CD4-positive, alpha-beta T cell treated with Interleukin-2 at 100 ng/mL for 4 hours (primary cell): ENCODE measurements around the gene NIN.

Experiments
- DNase-seq: peaks from one replicate; pipeline ENCODE4 v3.0.0-alpha.2; 2020; ENCODE audit warnings: low spot score

NIN gene, protein sequence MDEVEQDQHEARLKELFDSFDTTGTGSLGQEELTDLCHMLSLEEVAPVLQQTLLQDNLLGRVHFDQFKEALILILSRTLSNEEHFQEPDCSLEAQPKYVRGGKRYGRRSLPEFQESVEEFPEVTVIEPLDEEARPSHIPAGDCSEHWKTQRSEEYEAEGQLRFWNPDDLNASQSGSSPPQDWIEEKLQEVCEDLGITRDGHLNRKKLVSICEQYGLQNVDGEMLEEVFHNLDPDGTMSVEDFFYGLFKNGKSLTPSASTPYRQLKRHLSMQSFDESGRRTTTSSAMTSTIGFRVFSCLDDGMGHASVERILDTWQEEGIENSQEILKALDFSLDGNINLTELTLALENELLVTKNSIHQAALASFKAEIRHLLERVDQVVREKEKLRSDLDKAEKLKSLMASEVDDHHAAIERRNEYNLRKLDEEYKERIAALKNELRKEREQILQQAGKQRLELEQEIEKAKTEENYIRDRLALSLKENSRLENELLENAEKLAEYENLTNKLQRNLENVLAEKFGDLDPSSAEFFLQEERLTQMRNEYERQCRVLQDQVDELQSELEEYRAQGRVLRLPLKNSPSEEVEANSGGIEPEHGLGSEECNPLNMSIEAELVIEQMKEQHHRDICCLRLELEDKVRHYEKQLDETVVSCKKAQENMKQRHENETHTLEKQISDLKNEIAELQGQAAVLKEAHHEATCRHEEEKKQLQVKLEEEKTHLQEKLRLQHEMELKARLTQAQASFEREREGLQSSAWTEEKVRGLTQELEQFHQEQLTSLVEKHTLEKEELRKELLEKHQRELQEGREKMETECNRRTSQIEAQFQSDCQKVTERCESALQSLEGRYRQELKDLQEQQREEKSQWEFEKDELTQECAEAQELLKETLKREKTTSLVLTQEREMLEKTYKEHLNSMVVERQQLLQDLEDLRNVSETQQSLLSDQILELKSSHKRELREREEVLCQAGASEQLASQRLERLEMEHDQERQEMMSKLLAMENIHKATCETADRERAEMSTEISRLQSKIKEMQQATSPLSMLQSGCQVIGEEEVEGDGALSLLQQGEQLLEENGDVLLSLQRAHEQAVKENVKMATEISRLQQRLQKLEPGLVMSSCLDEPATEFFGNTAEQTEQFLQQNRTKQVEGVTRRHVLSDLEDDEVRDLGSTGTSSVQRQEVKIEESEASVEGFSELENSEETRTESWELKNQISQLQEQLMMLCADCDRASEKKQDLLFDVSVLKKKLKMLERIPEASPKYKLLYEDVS (N-terminal part only)

DNA sequence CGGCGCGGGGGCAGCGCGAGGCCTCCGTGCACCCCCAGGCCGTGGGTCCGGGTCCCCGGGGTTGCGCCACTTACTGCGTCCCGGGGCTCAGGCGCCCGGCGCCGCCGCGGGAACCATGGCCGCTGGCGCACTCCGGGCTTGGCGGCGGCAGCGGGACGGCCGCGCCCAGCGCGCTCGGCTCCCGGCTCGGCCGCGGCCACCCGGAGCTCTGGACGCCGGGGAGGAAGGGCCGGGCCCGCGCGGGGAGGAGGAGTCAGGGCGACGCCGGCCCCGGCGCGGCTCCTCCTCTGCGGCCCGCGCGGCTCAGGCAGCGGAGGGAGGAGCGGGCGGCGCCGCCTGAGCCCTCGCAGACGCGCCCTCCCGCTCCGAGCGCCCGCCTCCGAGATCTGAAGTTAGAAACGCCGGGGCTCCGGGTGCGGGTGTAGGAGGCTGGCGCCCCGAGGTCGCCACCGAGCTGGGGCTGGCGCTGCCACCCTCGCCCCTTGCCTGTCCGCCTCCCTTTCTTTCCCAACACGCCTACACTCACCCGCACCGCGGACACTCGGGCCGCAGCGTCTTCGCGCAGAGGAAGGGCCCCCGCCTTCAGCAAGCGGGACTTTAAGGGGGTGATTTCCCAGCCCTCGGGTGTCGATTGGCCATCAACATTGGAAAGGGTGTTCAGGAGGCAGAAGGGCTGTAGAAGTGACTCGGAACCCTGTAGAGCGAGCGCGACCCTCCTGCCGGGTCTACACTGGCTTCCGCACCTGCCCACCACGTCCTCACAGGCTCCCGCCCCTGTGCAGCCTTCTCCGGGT, at the start of gene NIN:
Gene NIN, minus strand, starts transcription at position 231 of the 794 bp plus-strand sequence. CDS start 9,106 bp downstream, outside the sequence.
- peak; percentile 63 for DNase-seq

DNA sequence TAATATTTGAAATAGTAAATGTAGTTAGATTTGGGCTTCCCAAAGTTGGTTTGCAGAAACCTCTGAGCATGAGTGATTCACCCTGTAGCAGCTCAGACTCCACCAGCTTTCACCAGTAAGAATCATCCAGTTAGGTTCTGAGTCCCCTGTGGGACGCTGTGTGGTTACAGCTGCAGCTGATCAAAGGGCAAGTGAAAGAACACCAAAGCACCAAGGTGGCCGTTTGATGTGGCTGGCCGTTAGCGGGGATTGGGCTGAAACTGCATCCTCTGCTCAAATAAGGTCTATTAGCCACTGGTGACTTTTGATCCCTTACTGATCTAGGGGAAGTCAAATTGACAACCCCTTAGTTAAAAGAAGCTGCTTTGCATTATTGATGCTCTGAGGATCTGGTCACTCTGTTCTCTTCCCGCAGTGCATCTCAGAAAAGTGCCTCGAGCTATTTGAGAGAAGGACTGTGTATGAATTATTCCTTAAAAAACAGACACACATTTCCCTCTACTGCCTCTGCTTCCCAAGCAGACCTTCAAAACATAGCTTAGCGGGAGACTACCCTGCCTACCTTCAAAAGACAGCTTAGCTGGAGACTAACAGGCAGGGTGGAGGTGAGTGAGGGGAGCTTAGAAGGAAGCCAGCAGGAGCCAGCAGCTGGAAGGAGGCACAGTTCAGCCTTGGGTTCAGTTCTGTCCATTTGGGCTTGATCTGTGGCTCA, 44.6 kb upstream of the NIN start:
- DNase-seq, result peak; percentile 66

DNA sequence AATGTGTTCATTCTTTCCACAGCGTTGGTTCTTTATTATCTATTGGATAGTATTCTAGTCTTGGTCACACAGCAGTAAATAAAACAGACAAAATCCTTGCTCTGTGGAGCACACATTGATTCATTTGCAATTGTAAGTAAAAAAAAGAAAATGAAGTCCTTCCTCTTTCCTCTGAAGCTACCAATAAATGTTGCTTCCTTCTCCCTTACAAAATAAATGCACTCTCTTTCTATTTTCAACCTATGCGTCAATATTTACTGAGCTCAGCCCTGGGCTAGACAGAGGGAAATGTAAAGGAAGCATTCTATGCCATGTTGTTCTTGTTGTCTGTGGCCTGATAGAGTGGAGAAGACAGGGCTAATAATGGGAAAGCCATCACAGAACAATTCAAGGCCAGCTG, 43.8 kb upstream of the NIN start:
- no peak for DNase-seq

GRCh38 chr14:50871914-50872732, 41.2 kb upstream of the NIN start, which contains the start of gene ABHD12B:
Gene ABHD12B (plus strand): TSS chr14:50872053. CDS start chr14:50872175, 122 bp downstream.
- DNase-seq, result no peak

DNA sequence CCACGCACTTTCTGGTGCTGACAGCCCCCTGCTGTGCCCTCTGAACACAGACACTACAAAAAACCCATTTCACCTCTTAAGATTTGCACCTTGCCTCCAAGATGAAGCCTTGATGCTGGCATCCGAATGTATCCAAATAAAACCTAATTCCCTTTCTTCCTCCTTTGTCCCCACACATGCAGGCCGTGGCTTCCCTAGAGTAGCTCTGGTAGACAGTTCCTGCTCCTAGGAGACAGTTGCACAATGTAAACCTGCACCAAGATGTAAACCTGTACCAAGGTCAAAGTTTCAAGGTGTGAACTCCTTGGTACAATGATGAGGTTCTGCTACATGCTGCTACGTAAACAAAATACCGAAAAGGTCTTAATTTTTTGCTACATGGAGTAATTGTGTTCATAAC, 40.3 kb upstream of the NIN start:
- no peak for DNase-seq

DNA sequence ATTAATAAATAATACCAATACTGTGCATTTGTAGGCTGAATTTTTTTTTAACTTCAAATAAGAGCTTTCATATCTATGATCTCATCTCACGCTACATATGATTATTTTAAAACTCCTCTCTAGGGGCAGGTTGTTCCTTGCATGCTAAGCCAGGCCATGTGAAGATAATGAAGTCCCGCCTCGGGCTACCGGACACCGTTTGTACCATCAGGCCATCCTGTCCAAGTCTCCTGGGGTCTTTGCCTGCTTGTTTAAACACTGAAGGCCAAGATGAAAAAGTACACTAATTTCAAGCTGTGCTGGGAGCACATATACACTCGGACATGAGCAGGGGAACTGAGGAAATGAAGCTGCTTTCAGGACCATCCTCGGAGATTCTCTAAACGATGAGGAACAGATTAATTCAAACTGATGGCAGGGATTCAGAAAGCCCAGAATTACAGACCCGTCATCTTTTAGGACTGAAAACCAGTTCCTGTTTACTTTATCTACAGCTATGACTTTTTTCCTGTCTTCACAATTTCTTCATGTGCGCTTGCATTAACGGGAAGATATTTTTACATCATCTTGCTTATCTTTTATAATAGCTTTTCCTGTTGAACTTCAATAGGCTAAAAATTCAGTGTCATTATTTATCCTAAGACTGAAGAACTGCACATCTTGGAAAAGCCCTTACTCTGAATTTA, 34.6 kb upstream of the NIN start:
- DNase-seq, result no peak

GRCh38 chr14:50864946-50865345, 34.0 kb upstream of the NIN start:
- DNase-seq, result no peak

- no peak for DNase-seq
Measured at GRCh38 chr14:50864237-50864636, 33.3 kb upstream of the NIN start.

GRCh38 chr14:50862036-50862570, 31.1 kb upstream of the NIN start:
- no peak for DNase-seq

DNA sequence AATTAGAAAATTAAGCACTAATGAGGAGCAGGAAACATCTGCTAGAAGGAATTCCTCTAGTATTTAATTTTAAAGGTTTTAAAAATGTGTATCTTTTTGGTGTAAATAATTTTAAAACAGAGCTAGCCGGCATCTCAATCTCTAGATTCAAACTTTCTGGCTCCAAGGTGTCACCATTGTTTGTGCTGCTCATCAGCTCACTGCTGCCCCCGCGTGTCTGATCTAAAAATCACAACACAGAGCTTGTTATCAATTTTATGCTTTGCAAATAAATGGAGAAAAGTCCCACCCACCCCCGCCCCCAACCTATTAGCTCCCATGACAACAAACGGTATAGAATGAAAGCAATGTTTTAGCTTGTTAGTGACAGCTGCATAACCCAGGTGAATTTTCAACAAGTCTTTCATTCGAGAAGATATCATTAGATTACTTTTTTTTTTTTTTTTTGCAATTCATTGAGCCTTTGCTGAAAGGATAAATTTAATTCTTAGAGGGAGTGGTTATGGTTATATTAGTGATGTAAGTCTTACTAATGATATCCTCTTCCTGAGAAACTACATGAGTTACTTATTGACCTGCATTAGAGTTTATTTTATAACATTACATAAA, 29.6 kb upstream of the NIN start:
- DNase-seq, result peak; percentile 93

GRCh38 chr14:50859296-50859624, 28.3 kb upstream of the NIN start:
- no peak for DNase-seq

DNA sequence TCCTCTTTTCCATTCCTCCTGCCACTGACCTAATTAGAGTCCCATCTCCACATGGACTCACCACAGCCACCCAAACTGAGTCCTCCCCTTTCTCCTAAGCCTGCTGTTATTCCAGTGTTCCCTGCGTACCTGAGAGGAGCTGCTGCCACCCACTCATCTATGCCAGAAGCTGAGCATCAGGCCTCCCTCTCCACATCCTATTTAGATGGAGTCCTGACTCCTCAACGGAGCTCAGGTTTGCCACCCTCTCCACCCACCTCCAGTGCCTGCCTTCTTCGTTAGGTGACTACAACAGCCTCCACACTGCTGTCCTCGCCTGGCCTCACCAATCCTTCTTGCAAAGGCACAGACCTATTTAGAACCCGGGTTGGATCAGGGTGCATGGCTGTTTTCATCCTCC, 25.7 kb upstream of the NIN start:
- DNase-seq, result no peak

DNA sequence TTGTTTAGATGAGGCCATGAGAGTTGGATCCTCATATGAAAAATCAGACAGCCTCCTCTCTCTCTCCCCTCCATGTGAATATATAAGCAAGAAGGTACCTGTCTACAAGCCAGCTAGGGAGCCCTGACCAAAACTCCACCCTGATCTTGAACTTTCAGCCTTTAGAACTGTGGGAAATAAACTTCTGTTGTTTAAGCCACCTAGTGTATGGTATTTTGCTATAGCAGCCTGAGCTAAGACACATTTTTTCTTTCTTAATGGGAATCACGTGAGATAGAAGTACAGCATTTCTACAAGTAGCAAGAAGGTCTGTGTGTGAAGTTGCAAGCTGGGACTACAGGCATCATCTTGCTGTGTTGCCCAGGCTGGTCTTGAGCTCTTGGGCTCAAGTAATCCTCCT, 24.6 kb upstream of the NIN start:
- DNase-seq, result no peak

DNA sequence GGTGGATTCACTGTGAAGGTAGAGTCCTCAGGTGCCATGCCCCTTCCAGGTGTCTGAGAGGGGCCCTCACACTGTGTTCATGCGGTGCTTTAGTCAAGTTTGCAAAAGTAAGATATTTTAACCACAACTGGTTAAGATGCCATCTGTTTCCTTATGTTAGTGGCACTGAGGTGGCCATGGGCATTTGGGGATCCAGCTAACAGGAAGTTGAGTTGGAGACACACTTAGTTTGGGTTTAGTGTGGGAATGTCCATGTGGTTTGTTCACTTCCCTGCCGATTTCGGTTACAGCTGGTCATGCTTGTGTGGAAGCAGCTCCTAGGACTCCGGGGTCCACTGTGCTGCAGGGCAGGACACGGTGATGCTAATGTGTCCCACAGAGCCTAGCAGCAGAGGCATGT, 23.6 kb upstream of the NIN start:
- DNase-seq, result no peak

GRCh38 chr14:50853891-50854290, 22.9 kb upstream of the NIN start:
- DNase-seq, result no peak

GRCh38 chr14:50846226-50846880, 15.4 kb upstream of the NIN start:
- no peak for DNase-seq

DNA sequence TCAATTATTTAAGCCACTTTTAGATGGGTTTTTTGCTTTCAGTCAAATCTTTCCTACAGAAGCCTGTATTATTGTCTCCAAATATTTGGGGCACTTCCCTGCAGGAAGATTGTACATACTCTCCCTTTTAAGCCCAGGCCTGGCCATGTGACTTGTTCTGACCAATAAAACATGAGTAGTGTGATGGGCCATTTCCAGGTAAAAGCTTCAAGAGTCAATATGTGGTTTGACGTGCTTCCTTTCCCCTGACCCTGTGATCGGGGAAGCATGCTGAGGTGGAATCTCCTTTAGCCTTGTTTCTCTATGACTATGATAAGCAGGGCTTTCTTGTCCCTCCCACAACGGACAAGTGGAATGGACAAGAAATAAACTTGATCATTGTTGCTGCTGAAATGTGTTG, 14.2 kb upstream of the NIN start:
- DNase-seq, result no peak

DNA sequence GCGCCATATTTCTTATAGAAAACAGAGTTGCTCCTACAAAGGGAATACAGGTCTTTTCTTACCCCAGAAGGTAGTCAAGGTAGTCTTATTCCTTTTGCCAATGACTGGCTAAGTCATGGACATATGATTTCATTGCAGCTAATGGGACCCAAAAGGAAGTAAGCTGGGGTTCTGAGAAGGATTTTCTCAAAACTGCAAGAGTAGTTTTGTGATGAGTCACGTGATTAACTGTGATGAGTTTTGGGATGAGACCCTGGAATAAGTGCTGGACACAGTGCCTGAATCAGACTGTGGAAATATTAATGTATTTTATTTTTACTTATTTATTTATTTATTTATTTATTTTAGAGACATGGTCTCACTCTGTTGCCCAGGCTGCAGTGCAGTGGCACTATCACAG, 13.4 kb upstream of the NIN start:
- no peak for DNase-seq
